GM13977 (cell line): Measurements from ENCODE around the gene CCT5.

Source experiments
- DNase-seq: peaks from one replicate; pipeline ENCODE4 v3.0.0; 2012; ENCODE audit warnings: low spot score
- CTCF ChIP-seq: IDR thresholded peaks from 2 replicates; pipeline ENCODE4 v1.5.1; 2012; ENCODE audit warnings: mild to moderate bottlenecking, control low read depth; ENCODE audit not compliant: insufficient read depth; ENCODE audit errors: extremely low read depth, missing control alignments
- in situ Hi-C: fragments of 300-500 bp; cut with MboI; formaldehyde crosslinking; loops from one replicate; pipeline ENCODE4 v1.12.0; 2022; ENCODE audit warnings: low sequenced_read_pairs, low pct_unique_long_range_greater_than_20kb, mixed read lengths, inconsistent platforms; ENCODE audit not compliant: unreplicated experiment

The CCT5 gene

GRCh38 chr5:10249948-10250805 lies at the start of gene CCT5:
Gene CCT5 (plus strand): TSS chr5:10250280. CDS start chr5:10250341, 61 bp downstream.
- no peak for TF ChIP-seq CTCF
- DNase-seq: peak; percentile 96
- in situ Hi-C loops: no loop called here

GRCh38 chr5:10201223-10201868 lies 48.7 kb upstream of the CCT5 start:
- DNase-seq: no peak
- in situ Hi-C loops: no loop called here
- peak; percentile 30 for TF ChIP-seq CTCF

- in situ Hi-C loops: no loop called here
- no peak for TF ChIP-seq CTCF
- no peak for DNase-seq
These were observed 47.8 kb upstream of the CCT5 start for GRCh38 chr5:10202089-10202910.

- DNase-seq: no peak
- in situ Hi-C loops: no loop called here
- no peak for TF ChIP-seq CTCF
These were observed 41.1 kb upstream of the CCT5 start for GRCh38 chr5:10209004-10209403.

GRCh38 chr5:10213316-10213715 lies 36.8 kb upstream of the CCT5 start:
- in situ Hi-C loops: no loop called here
- TF ChIP-seq CTCF: no peak
- no peak for DNase-seq

GRCh38 chr5:10214041-10214440 lies 36.0 kb upstream of the CCT5 start:
- no peak for DNase-seq
- in situ Hi-C loops: no loop called here
- TF ChIP-seq CTCF: no peak
